Rectal smooth muscle tissue (tissue), 1 donor: ENCODE measurements around the gene ATOSA.

Source experiments
- H3K27ac ChIP-seq: one replicate; pipeline ENCODE4 v1.7.0; 2013; ENCODE audit warnings: low read depth, low read length, inconsistent platforms
- H3K27me3 ChIP-seq: one replicate; pipeline ENCODE4 v1.7.0; 2013; ENCODE audit warnings: low read length; ENCODE audit not compliant: control insufficient read depth, insufficient read depth
- H3K36me3 ChIP-seq: one replicate; pipeline ENCODE4 v1.7.0; 2013; ENCODE audit warnings: low read length; ENCODE audit not compliant: control insufficient read depth, insufficient read depth
- H3K4me1 ChIP-seq: one replicate; pipeline ENCODE4 v1.7.0; 2013; ENCODE audit warnings: low read length; ENCODE audit not compliant: control insufficient read depth, insufficient read depth
- H3K4me3 ChIP-seq: one replicate; pipeline ENCODE4 v1.7.0; 2013; ENCODE audit warnings: low read length
- H3K9ac ChIP-seq: one replicate; pipeline ENCODE4 v1.7.0; 2013; ENCODE audit warnings: low read length

Gene ATOSA

GRCh38 chr15:52680041-52680391 lies 828 bp upstream of the ATOSA start:
- Histone ChIP-seq H3K27me3 (no peaks in the 10 kb centered on the region), H3K36me3 (no peaks in the 10 kb centered on the region), H3K9ac (no peak overlapping the region), H3K4me3 (peak overlapping the region; percentile 29), H3K27ac (peak overlapping the region; percentile 92), H3K4me1 (peaks cover 12% of the 10 kb centered on the region)

DNA sequence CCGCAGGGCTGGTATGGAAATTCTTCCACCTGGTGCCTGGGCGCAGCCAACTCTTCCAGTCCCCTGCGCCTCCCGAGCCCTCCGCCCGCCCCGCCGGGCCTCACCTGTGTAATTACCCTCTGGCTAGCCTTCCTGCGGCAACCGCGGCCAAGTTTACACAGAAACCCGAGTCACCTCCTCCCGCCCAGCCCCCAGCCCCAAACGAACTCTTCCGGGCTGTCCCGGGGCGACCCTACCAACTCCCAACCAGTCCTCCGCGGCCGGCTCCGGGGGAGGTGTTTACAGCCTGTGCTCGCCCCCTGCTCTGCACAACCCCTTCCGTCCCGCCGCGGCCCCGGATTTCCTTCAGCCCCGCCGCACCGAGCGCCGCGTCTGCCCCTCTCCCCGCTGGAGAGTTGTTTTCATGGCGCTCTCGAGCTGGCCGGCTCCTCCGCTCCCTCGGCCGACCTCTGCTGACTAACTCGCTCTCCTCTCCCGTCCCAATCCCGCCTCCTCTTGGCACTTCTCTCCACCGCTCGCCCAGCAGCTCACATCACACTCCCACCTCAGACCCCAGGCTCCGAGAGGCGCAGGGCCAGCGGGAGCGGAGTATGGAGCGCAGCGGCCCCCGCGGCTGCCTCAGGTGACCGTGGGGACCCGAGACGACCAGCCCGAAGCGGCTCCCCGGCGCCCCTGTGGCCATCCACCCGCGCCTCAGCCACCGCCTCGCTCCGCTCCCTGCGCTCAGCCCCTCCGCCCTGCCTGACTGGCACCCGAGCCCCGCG lies 538 bp downstream of the ATOSA start:
- Histone ChIP-seq H3K36me3 (no peaks in the 10 kb centered on the region), H3K4me1 (peaks cover 12% of the 10 kb centered on the region), H3K27ac (peak overlapping the region; percentile 92), H3K4me3 (peak overlapping the region; percentile 92), H3K9ac (peak overlapping the region; percentile 94), H3K27me3 (no peaks in the 10 kb centered on the region)

DNA sequence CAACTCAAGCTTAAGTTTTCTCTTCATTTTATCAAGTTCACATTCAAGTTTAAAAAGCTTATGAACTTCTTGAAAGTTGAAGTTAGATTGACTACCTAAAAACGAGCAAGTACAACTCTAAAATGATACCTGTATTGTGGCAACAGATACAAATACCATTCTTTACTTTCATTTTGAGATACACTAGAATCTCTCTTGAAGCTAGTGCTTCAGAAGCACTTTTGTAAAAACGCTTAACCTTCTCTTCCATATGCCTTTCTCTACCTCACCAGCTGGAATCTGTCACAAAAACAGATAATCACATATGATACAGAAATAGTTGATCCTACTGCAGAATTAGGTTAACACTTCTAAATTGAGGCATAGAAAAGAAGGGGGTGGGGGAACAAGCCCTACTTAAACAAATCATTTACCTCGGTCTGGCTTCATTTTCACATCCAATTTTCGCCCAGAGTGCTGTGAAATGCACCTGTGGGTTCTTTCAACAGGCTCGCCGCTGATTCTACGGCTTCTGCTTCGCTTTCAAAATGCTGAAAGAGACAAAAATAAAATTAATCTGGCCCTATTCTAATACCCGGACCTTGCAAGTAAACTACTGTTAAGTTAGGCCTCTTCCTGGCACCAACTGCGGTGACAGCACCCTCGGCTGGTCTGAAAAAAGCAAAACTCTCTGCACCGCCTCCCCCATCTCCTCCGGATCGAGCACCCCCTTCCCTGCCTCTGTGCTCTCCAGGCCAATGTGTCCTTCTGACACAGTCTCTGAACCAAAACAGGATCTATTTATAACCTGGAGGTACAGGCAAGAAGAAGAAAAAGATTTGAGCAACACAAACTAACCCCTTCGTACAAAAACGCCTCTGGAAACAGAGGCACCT lies 1.4 kb downstream of the ATOSA start:
- Histone ChIP-seq H3K36me3 (no peaks in the 10 kb centered on the region), H3K27ac (peak overlapping the region; percentile 92), H3K27me3 (no peaks in the 10 kb centered on the region), H3K9ac (peak overlapping the region; percentile 94), H3K4me3 (peak overlapping the region; percentile 92), H3K4me1 (peaks cover 12% of the 10 kb centered on the region)

- H3K27me3 ChIP-seq: no peaks in the 10 kb centered on the region
- H3K27ac ChIP-seq: no peak overlapping the region
- H3K4me1 ChIP-seq: peaks cover 9% of the 10 kb centered on the region
- H3K9ac ChIP-seq: no peak overlapping the region
- no peak overlapping the region for H3K4me3 ChIP-seq
- peaks cover 4% of the 10 kb centered on the region for H3K36me3 ChIP-seq
These were observed 4.4 kb downstream of the ATOSA start for GRCh38 chr15:52674831-52675230.

GRCh38 chr15:52673734-52674133 lies 5.5 kb downstream of the ATOSA start:
- H3K36me3 ChIP-seq: peaks cover 6% of the 10 kb centered on the region
- no peak overlapping the region for H3K27ac ChIP-seq
- peaks cover 9% of the 10 kb centered on the region for H3K4me1 ChIP-seq
- H3K4me3 ChIP-seq: no peak overlapping the region
- no peaks in the 10 kb centered on the region for H3K27me3 ChIP-seq
- no peak overlapping the region for H3K9ac ChIP-seq

- Histone ChIP-seq H3K27ac (no peak overlapping the region), H3K36me3 (peaks cover 6% of the 10 kb centered on the region), H3K27me3 (no peaks in the 10 kb centered on the region), H3K4me1 (peaks cover 9% of the 10 kb centered on the region), H3K9ac (no peak overlapping the region), H3K4me3 (no peak overlapping the region)
These were observed 5.9 kb downstream of the ATOSA start for GRCh38 chr15:52673312-52673711.

- H3K36me3 ChIP-seq: peaks cover 9% of the 10 kb centered on the region
- no peak overlapping the region for H3K4me3 ChIP-seq
- H3K27ac ChIP-seq: no peak overlapping the region
- H3K4me1 ChIP-seq: peaks cover 6% of the 10 kb centered on the region
- no peaks in the 10 kb centered on the region for H3K27me3 ChIP-seq
- H3K9ac ChIP-seq: no peak overlapping the region
These were observed 6.5 kb downstream of the ATOSA start for GRCh38 chr15:52672661-52673060.

DNA sequence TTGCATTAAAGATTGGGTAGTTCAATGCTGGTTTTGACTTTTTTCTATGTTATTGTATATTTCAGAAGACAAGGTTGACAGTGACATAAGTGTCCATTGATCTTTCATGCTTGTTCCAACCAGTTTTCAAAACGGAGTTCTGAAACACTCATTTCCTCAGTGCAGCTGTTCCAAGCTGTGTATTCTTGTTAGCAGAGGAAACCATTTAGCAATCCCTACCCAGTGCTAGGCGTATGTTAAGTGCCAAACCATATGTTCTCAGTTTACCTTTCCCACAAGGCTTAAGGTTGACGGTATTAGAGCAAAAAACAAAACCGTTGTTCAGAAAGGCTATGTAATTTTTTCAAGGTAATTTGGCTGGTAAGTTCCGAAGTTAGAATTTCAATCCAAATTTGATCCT lies 9.1 kb downstream of the ATOSA start:
- Histone ChIP-seq H3K4me3 (no peak overlapping the region), H3K36me3 (peaks cover 13% of the 10 kb centered on the region), H3K27me3 (no peaks in the 10 kb centered on the region), H3K9ac (no peak overlapping the region), H3K4me1 (peaks cover 3% of the 10 kb centered on the region), H3K27ac (no peak overlapping the region)

- peaks cover 3% of the 10 kb centered on the region for H3K4me1 ChIP-seq
- no peaks in the 10 kb centered on the region for H3K27me3 ChIP-seq
- no peak overlapping the region for H3K4me3 ChIP-seq
- no peak overlapping the region for H3K27ac ChIP-seq
- H3K36me3 ChIP-seq: peaks cover 14% of the 10 kb centered on the region
- H3K9ac ChIP-seq: no peak overlapping the region
These were observed 11.1 kb downstream of the ATOSA start for GRCh38 chr15:52668133-52668532.

DNA sequence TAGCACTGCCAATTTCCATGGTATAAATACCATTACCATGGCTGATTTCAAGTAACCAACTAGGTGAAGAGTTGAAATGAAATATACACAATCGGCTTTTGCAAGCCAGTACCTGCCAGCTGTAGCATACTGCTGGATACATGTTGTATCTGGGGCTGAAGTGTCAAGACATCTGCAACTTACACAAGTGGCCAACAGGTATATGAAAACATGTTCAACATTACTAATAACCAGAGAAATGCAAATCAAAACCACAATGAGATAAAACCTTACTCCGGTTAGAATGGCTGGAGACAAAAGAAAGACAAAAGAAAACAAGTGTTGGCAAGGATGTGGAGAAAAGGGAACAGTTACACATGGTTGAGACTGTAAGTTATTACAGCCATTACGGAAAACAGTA lies 11.6 kb downstream of the ATOSA start:
- Histone ChIP-seq H3K9ac (no peak overlapping the region), H3K27ac (no peak overlapping the region), H3K4me3 (no peak overlapping the region), H3K36me3 (peaks cover 15% of the 10 kb centered on the region), H3K4me1 (peaks cover 3% of the 10 kb centered on the region), H3K27me3 (no peaks in the 10 kb centered on the region)

DNA sequence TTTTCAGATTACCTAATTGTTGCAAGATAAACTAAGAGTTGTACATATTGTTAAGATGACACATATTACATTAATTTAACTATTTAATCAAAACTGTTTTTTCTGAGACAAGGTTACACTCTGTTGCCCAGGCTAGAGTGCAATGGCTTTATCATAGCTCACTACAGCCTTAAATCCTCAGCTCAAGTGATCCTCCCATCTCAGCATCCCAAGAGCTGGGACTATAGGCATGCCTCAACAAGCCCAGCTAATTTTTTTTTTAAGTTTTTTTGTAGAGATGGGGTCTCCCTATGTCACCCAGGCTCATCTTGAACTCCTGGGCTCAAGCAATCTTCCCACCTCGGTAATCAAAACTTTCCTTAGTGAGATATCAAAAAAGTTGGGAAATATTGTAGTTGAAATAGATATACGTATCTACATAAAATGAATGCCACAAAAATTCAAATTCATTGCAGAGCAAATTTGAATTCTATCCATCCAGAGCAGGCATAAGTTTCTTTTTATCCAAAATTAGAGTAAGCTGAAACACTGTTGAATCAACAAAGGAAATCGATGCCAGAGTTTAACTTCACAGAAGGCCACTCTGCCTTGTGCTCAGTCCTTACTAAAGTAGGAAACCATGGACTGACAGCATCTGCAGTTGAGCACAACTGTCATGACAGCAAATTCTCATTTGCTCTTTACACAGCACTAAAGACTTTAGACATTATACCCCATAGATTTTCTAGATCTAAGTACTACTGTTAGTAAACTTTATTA lies 15.5 kb downstream of the ATOSA start:
- Histone ChIP-seq H3K27me3 (no peaks in the 10 kb centered on the region), H3K27ac (no peak overlapping the region), H3K4me3 (no peak overlapping the region), H3K4me1 (peaks cover 3% of the 10 kb centered on the region), H3K36me3 (peaks cover 13% of the 10 kb centered on the region), H3K9ac (no peak overlapping the region)

DNA sequence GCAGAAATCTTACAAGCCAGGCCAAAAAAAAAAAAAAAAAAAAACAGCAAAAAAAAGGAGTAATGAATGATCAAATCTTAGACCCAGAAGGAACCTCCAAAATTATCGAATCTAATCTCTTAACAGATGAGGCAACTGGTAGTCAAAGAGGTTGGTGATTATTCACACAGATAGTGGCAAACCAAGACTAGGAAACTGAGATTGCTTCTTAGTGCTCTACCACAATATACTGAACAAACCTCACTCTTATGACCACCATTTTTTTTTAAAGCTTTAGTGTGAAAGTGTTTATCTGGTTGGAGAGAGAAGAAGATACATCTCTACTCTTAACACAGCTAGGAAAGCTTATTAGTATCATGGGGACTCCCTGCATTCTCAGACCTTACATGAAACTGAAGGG lies 17.3 kb downstream of the ATOSA start:
- no peak overlapping the region for H3K27ac ChIP-seq
- no peak overlapping the region for H3K4me3 ChIP-seq
- H3K27me3 ChIP-seq: no peaks in the 10 kb centered on the region
- H3K9ac ChIP-seq: no peak overlapping the region
- H3K36me3 ChIP-seq: peaks cover 8% of the 10 kb centered on the region
- peaks cover 6% of the 10 kb centered on the region for H3K4me1 ChIP-seq
